Activated gamma-delta T cell treated with anti-CD3 and anti-CD28 coated beads, Interleukin-2, amount 50 U/mL, for 16 hours (primary cell): ENCODE data around the gene SPAG6.
"Not testable (repeated sequence)": the region's sequence is repeated elsewhere in the genome, so short reads cannot be mapped to it uniquely, and the experiment has no call there.

ENCODE experiments used
- DNase-seq: peaks from one replicate; pipeline ENCODE4 v3.0.0-alpha.2; 2020; ENCODE audit warnings: low read depth

SPAG6 gene

GRCh38 chr10:22341190-22341925 lies 3.9 kb upstream of the SPAG6 start:
- no peak for DNase-seq

DNA sequence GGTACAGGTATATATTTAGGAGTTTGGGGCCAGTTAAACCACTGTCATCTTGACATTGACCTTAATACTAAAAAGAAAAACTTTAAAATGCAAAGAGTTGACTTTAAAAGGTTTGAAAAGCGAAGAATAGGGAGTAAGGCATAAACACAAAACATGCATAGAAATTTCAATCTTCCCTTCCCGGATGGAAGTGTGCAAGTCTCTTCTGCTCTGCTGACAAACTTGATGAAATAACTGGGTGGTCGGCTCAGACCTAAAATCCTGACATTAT lies 3.4 kb upstream of the SPAG6 start:
- no peak for DNase-seq

- no peak for DNase-seq
These were observed 2.9 kb upstream of the SPAG6 start for GRCh38 chr10:22342421-22342820.

DNA sequence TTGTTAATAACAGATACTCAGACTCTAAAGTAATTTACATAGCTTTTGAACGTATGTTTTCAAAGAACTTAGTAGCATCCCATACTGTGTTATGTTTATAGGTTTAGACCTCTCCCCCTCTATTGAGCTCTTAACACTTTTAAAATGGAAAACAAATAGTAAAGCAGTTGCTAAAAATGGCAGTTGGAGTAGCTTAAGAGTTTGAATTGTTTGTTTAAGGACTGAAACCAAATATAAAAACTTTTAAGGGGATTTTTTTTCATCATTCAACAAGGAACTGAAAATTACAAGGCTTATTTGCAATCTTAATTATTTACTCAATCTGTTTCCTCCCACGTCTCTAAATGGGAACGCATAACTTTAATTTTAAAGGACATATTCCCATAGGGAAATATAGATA lies 1.6 kb upstream of the SPAG6 start:
- no peak for DNase-seq

DNA sequence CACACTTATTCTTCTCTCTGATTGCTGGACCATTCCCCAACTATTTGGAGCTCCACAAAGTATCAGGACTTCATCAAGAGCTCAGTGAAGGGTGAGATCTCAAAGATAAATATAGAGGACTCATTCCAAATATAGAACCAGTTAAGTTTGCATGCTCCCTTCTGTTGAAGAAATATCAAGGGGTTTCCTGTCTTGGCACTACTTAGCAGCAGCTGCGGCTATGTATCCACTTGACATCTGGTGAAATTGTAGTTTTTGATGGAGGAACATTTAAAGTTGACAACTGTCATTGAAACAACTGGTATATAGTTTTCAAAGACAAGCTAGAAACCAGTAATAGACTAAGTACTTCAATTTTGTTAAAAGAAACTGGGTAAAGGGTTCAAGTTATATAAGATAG lies 1.0 kb upstream of the SPAG6 start:
- no peak for DNase-seq

GRCh38 chr10:22344781-22345300 lies 455 bp upstream of the SPAG6 start:
- DNase-seq, result no peak

DNA sequence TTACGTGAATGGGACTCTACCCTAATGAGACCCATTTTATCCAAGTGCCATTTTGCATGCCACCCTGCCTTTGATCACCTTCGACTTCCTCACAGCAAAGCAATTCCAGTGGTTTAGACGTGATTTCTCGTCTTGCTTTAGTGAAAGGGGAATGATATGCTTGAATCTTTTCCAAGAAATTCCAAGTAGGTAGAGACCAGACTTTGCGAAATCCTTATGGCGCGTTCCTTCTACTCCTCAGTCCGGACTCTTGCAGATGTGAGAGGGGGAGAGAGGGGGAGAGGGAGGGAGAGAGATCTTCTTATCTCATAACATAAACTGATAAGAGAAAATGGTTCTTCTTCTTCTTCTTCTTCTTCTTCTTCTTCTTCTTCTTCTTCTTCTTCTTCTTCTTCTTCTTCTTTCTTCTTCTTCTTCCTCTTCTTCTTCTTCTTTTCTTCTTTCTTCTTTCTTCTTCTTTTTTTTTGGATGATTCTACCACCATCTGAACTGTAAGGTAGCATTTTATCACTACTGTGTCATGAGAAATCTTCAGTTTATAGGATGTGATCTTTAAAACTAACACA lies 883 bp downstream of the SPAG6 start:
- no peak for DNase-seq

DNA sequence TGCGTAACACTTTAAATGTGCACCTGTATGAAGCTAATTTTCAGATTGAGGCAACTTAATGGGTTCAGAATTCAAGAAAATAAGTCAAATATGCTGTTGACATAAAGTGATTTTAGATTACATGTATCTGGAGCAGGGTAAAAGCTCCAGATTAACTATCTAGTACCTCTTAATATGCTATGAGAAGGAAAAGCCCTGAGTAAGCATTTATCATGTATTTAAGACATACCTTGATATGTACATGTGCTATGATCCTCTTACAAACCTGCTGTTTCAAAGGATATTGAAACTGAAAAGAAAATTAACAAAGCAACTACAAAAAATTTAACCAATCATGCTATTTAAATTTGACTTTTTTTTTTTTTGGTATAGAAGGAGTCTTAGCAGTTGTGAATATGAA lies 4.5 kb downstream of the SPAG6 start:
- no peak for DNase-seq

DNA sequence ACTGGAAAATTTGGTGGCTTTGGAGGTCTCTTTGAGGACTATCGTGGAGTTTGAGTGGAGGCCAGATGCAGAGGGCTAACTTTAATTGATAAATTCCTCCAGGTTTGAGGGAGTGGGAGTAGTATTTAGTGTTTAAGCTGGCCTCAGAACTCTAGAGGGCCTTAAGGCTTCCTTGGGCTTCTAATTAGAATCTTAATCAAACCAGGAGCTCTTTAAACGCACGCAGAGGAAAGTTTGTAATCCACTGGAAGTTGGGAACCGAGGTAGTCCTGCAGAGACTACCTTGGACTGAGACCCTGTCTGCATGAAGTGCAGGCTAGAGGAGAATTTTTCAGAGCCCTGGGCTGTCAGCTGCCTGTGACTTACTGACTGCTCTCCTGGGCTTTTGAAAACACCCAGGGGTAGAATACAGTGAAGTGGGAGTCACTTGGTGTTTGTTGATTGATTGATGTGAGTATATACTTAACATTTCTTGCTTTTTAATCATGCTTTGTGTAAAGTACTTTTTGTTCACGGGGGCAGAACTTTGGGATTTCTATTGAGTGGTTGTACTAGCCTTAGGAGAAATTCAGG lies 5.9 kb downstream of the SPAG6 start:
- DNase-seq, result no peak

- no peak for DNase-seq
These were observed 11.1 kb downstream of the SPAG6 start for GRCh38 chr10:22356324-22356873.

GRCh38 chr10:22357770-22358169 lies 12.5 kb downstream of the SPAG6 start:
- DNase-seq, result not testable (repeated sequence)

DNA sequence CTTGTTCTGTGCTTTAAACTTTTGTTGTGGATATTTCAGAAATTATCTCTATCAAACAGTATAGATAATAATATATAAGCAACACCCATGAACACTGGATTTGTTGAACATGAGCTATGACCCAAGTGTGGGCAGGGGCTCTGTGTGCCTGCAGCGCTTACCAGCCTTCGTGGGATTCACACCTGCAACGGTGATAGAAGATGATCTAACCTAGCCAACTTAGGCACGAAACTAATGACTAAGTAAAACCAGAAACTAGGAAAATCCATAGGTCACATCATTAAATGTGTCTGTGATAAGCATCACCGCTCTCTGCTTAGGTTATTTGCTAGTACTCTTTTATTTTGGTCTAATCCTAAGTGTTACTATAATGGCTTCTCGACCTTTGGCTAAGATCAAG lies 18.0 kb downstream of the SPAG6 start:
- no peak for DNase-seq

- no peak for DNase-seq
These were observed 19.3 kb downstream of the SPAG6 start for GRCh38 chr10:22364407-22365140.

DNA sequence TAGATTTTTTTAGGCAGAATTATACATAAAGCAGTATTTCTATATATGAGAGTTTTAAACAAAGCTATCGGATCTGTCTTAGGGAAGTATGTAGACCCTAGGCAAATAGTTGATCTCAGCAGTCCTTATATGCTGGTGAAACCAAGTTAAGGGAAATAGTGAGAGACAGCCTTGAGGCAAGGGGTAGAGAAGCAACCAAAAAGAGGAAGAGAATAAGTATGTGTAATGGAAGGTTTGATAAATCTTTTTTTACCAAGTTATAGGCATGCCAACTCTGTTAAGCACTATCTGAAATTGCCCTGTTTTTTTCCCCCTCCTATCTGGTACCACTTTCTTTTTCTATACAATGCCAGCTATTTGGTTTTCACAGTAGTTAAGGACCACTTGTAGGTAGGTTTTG lies 19.9 kb downstream of the SPAG6 start:
- DNase-seq, result no peak

DNA sequence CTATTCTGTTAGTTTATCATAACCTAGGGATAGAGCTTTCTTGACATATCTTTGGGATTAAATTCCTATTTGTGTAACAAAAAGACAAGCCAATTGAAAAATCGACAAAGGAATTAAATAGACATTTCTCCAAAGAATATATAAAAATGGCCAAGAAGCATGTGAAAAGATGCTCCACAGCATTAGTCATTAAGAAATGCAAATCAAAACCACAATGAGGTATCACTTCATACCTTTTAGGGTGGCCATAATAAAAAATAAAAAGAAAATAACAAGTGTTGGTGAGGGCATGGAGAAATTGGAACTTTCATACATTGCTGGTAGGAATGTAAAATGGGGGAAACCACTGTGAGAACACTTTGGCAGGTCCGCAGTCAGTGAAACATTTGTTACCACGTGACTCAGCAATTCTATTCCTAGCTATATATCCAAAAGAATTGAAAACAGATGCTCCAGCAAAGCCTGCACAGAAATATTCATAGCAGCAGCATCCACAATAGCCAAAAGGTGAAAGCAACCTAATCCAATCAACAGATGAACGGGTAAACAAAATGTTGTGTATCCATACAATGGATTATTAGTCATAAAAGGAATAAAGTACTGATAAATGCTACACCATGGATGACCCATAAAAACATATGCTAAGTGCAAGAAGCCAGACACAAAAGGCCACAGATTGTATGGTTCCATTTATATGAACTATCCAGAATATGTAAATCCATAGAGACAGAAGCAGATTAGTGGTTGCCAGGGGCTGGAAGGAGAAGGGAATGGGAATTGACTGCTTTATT lies 20.5 kb downstream of the SPAG6 start:
- DNase-seq, result no peak

- DNase-seq, result no peak
These were observed 21.1 kb downstream of the SPAG6 start for GRCh38 chr10:22366435-22366703.

DNA sequence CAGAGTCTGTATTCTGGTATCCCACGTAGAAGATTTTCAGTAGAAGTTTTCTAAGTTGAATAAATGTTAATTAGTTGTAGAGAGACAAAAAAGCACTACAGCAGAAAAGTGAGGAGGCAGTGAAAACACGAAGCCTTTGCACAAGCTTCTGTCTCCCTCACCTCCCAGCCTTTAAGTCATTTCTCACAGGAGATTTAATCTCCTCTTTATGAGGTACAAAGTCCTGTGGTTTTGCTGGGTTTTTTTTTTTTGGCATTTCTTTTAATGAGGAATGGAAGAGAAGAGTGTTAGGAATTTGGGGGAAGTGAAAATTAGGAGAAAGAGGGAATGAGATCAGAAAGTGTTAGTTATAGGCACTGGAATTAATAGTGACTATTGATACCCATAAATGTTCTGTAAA lies 21.5 kb downstream of the SPAG6 start:
- no peak for DNase-seq

GRCh38 chr10:22367471-22367870 lies 22.2 kb downstream of the SPAG6 start:
- no peak for DNase-seq

DNA sequence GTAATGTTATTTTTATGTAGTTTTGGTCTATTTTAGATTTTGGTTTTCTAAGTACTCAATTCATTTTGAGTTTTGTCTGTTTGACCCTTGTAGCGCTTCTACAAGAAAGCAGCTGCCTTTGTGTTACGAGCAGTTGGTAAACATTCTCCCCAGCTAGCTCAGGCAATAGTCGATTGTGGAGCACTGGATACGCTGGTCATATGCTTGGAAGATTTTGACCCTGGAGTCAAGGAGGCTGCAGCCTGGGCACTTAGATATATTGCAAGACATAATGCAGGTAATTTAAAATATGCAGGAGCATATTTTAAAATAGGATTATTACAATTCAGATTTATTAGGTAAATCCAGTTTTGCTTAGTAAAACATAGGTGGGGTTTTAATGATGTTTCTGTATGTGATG lies 23.1 kb downstream of the SPAG6 start:
- DNase-seq, result no peak

GRCh38 chr10:22368981-22369380 lies 23.7 kb downstream of the SPAG6 start:
- no peak for DNase-seq

DNA sequence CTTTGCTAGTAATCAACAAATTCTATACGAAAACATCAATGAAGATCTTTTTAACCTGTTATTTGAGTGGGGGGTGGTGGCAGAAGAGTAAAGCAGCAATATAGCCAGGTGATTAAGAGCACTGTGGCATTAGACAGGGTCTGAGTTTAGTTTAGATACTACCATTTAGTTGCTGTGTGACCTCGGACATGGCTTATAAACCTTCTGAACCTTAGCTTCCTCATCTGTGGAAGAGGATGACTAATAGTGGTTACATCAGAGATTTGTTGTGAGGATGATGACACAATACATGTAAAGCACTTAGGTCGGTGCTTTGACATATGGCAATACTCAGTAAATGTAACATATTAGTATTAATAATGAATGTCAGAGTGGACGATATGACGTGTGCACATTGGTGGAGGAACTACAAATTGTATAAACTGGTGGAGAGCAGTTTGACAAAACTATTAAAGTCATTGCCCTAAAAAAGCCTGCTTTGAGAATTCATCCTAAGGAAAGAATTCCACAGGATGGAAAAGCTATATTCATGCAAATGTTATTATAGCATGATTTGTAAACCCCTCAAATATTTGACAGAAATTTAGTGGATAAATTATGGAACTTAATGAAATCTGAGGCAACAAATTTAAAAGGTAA lies 24.3 kb downstream of the SPAG6 start:
- DNase-seq, result no peak

- DNase-seq, result no peak
These were observed 25.0 kb downstream of the SPAG6 start for GRCh38 chr10:22370320-22370719.
